Pons (tissue), 1 donor: ENCODE measurements around the gene TMEM242.
"Not testable (repeated sequence)": the region's sequence is repeated elsewhere in the genome, so short reads cannot be mapped to it uniquely, and the experiment has no call there.

ENCODE experiments used
- DNase-seq: peaks from one replicate; pipeline ENCODE4 v3.0.0-alpha.2; 2016; ENCODE audit warnings: low spot score

TMEM242 gene

GRCh38 chr6:157323255-157323965, at the start of gene TMEM242:
Gene TMEM242, minus strand, starts transcription at chr6:157323519. Its CDS starts 20 bp downstream, at chr6:157323499.
- DNase-seq, result peak; percentile 84

GRCh38 chr6:157372501-157373280, 49.4 kb upstream of the TMEM242 start:
- no peak for DNase-seq

DNA sequence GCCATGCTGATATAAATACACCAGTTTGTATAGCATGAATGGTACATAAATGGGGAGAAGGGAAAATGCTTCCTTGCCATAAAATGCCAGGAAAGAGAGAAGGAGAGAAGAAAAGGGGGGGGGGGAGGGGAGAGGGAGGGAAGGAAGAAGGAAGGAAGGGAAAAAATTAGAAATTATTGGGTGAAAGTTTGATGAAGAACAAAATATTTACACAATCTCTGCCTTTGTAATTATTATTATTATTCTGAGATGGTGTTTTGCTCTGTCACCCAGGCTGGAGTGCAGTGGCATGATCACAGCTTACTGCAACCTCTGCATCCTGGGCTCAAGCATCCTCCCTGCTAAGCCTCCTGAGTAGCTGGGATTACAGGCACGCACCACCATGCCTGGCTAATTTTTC, 47.4 kb upstream of the TMEM242 start:
- no peak for DNase-seq

- no peak for DNase-seq
Observed at GRCh38 chr6:157368359-157369049, 45.2 kb upstream of the TMEM242 start.

- DNase-seq, result no peak
Observed at GRCh38 chr6:157366648-157367047, 43.3 kb upstream of the TMEM242 start.

GRCh38 chr6:157364705-157365104, 41.4 kb upstream of the TMEM242 start:
- DNase-seq, result no peak

GRCh38 chr6:157361886-157362285, 38.6 kb upstream of the TMEM242 start:
- DNase-seq, result no peak

DNA sequence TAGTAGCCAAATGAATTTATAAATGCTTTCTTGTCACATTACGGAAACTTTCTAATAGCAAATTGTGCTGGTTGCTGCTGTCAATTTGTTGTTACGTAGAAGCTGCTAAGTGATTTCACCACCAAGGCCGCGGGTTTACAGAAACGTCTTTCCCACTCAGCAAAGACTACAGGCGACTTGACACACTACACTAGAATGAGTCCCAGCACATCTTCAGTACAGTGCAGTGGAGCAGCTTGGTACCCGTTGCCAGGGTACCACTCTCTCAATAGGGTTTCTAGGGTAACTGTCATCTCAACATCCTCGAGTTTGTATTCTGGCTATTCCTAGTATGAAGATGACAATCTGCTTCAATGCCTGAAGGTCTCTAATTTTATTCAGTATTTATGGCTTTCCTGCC, 35.0 kb upstream of the TMEM242 start:
- DNase-seq, result no peak

DNA sequence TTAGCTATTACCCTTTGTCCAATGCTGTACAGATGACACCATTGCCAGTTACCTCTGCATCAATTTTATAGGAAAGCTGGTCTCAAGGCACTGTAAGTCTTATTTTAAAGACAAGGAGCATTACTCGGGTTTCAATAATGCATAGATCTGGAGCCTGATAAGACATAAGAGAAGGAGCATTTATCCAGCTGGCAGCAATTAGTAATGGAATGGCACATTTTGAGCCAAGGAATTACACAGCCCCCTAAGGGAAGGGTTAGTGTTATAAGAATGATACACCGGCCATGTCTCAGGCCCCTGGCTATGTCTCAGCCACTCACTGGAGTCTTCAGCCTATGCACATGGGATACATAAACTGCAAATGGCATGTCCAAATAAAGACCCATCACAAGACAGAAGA, 23.1 kb upstream of the TMEM242 start:
- no peak for DNase-seq

DNA sequence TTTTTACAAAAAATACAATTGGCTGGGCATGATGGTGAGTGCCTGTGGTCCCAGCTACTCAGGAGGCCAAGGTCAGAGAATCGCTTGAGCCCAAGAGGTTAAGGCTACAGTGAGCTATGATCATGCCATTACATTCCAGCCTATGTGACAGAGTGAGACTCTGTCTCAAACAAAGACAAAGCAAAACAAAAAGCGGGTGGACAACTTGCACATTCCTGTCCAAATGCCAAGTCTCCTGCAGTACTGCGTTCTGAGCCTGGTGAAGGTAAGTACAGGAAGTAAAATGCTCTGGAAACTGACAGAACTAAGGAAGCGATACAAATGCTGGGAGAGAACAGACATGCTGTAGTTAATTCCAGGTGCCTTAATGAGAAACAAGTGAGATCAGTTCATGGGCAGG, 20.4 kb upstream of the TMEM242 start:
- no peak for DNase-seq

DNA sequence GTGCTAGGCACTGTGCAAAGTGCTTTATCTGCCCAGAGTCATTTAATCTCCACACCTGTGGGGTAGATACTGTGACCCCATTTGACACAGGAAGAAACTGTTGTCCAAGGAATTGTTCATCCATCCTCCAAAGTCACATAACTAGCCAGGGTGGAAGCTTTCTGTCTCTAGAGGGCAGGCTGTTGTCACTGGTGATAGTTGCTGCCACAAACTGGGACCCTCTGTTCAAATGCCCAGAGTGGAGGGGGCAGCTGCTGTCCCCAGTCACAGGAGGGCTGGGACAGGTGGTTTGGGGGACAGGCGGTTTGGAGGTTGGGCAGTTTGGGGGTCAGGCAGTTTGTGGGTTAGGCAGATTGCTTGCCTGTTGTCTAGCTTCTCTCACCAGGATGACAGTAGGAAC, 16.1 kb upstream of the TMEM242 start:
- DNase-seq, result no peak

DNA sequence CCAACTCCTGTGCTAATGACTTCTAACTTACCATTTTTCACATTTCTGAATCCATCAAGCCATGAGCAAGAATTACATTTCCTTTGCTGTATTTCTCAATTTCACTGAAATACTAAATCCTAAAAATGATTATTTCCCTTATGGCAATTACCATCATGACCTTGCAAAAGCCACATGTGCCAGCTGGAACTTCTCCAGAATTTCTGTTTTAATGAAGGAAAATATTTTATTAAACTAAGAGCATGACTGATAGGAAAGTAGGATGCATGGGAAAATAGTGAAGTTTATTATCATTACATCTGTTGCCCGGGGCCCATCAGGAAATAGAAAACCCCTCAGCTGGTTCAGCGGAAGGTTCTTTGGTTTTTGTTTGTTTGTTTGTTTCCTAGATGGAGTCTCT, 14.4 kb upstream of the TMEM242 start:
- DNase-seq, result no peak

DNA sequence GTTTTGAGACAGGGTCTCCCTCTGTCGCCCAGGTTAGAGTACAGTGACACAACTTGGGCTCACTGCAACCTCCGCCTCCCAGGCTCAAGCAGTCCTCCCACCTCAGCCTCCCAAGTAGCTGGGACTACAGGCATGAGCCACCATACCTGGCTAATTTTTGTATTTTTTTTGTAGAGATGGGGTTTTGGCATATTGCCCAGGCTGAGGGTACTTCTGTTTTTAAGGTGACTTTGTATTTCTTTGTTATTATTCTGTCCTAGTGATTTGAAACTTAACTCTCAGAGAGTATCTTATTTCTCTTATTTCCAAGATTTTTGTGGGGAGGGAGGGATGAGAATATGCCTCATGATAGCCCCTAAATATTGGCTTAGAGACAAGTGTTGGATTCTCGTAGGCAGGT, 14.0 kb upstream of the TMEM242 start:
- not testable (repeated sequence) for DNase-seq

- no peak for DNase-seq
Observed at GRCh38 chr6:157335829-157336228, 12.5 kb upstream of the TMEM242 start.

- no peak for DNase-seq
Observed at GRCh38 chr6:157333956-157334355, 10.6 kb upstream of the TMEM242 start.

- no peak for DNase-seq
Observed at GRCh38 chr6:157333537-157333936, 10.2 kb upstream of the TMEM242 start.

DNA sequence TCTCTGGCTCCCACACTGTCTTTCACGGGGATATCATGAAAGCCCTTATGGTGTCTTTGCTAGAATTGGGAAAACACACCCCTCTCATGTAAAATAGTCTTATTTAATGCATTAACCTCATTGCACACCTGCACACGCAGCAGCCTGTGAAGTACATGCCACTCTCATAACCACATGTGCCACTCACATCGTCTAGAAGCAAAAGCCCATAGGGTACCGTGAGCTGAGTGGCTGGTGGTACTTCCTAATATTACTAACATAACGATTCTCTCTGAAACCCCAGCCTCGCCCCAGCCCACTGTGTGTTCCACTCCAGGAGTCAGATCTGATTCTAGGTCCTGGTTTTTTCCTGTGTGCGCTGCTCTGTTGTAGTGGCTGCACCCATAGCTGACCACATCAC, 9.5 kb upstream of the TMEM242 start:
- DNase-seq, result no peak

DNA sequence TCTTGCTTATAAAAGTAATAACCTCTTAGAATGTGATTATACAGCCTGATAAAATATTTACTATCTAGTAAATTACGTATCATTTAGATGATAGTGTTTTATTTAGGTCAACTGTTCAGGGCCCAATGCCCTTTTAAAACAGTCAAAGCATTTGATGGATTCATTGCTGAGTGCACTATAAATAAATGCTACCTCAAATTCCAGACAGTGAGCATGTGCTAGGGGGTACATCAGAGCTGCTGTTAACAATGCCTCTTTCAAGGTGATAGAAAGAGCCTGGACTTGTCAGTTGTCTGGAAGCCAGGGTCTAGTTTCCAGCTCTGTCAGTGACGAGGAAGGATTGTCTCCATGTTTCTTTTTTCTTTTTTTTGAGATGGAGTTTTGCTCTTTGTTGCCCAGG, 7.5 kb upstream of the TMEM242 start:
- DNase-seq, result no peak

DNA sequence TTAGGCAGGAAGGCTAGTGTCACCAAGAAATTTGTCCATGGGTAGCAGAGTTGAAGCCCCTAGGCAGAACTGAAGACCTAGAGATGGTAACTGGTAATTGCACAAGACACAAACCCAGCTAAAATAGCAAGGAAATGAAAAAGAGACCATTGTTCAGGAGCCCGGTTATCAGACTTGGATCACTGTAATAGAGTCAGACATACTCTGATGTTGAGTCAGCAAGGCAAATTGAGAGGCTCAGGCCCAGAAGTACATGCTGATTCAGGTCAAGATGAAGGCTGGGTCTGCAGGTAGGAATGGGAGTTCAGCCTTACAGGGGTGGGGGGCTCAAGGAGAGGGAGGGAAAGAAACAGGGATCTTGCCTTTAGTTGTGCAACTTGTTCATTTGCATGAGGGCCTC, 6.5 kb upstream of the TMEM242 start:
- DNase-seq, result no peak

GRCh38 chr6:157328108-157328692, 4.9 kb upstream of the TMEM242 start:
- no peak for DNase-seq

GRCh38 chr6:157326979-157327378, 3.7 kb upstream of the TMEM242 start:
- no peak for DNase-seq

GRCh38 chr6:157325069-157325805, 1.9 kb upstream of the TMEM242 start:
- no peak for DNase-seq
